Endothelial cell of umbilical vein (primary cell): ENCODE data around the gene GAL3ST2.

Experiments
- CTCF ChIP-seq, 2 donors: IDR thresholded peaks; 1 replicate in 1 of 2; 2 replicates in 1 of 2; pipeline ENCODE4 v1.5.1; 2011; ENCODE audit warnings: low read length in 2 of 2, mild to moderate bottlenecking in 2 of 2, moderate library complexity in 2 of 2, control low read depth in 1 of 2, inconsistent platforms in 1 of 2, low read depth in 1 of 2; ENCODE audit not compliant: insufficient read depth in 1 of 2; ENCODE audit errors: extremely low read depth in 1 of 2
- FOS ChIP-seq: IDR thresholded peaks from 2 replicates; pipeline ENCODE4 v1.6.1; 2011; ENCODE audit warnings: mild to moderate bottlenecking, low read length, moderate library complexity, borderline replicate concordance; ENCODE audit not compliant: insufficient read depth

GRCh38 chr2:241803387-241804325, 27.0 kb downstream of the GAL3ST2 start:
- no peak for TF ChIP-seq FOS
- TF ChIP-seq CTCF (IDR thresholded peaks at IDR 0.05; ENCODE audit: extremely low read depth in 1 of 2, insufficient read depth in 1 of 2, low read depth in 1 of 2, low read length in 2 of 2) = no peak
